ENCODE results near the gene MMRN1.

MMRN1 gene

DNA sequence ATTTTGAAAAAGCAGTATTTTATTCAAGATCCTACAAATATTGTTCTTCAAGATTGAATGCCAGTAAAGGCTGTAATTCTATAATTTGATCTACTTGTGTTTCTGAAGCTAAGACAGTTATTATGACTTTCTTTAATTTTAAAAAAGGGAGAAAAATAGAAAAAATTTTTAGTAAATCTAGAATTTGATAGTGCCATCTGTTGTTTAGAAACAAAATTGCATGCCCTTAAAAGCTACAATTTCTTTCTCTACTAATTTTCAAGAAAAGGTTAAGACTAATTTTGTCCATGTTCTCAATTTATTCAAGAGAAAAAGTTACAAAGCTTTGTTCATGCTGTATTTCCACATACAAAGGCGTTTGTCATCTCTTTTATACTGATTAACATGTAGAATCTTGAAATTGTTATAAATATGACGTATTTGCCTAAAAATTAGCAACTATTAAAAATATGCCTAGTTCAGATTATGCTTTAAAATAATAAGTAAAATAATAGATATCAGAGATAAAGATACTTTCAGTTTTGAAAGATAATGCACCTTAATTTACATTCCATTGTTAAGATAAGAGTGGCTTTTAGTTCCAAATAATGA, 25.6 kb upstream of the MMRN1 start:
- no peaks in the 10 kb centered on the region for H3K4me1 ChIP-seq (ENCODE audit: control insufficient read depth, low read length)
- H3F3A ChIP-seq (ENCODE audit: control insufficient read depth, insufficient read depth) = no peaks in the 10 kb centered on the region
- H3K4me3 ChIP-seq (ENCODE audit: low read length) = no peak overlapping the region
- no peak overlapping the region for H3K4me2 ChIP-seq (ENCODE audit: low read length)
- no peaks in the 10 kb centered on the region for H3K9me3 ChIP-seq (ENCODE audit: control insufficient read depth, insufficient read depth, low read length)
- H3K9me2 ChIP-seq (replicated peaks; ENCODE audit: control insufficient read depth, low read length) = no peaks in the 10 kb centered on the region
- H3K36me3 ChIP-seq (ENCODE audit: control insufficient read depth, low read length) = no peaks in the 10 kb centered on the region
- H4K20me1 ChIP-seq (ENCODE audit: control insufficient read depth, insufficient read depth, low read depth, low read length) = no peaks in the 10 kb centered on the region
- no peaks in the 10 kb centered on the region for H3K27me3 ChIP-seq (ENCODE audit: control insufficient read depth, low read length)
- H3K79me2 ChIP-seq (ENCODE audit: control insufficient read depth, low read length) = no peaks in the 10 kb centered on the region
- TF ChIP-seq EZH2phosphoT487 (IDR thresholded peaks at IDR 0.05; ENCODE audit: borderline replicate concordance, low read length) = no peak
- TF ChIP-seq, protein P1, sequence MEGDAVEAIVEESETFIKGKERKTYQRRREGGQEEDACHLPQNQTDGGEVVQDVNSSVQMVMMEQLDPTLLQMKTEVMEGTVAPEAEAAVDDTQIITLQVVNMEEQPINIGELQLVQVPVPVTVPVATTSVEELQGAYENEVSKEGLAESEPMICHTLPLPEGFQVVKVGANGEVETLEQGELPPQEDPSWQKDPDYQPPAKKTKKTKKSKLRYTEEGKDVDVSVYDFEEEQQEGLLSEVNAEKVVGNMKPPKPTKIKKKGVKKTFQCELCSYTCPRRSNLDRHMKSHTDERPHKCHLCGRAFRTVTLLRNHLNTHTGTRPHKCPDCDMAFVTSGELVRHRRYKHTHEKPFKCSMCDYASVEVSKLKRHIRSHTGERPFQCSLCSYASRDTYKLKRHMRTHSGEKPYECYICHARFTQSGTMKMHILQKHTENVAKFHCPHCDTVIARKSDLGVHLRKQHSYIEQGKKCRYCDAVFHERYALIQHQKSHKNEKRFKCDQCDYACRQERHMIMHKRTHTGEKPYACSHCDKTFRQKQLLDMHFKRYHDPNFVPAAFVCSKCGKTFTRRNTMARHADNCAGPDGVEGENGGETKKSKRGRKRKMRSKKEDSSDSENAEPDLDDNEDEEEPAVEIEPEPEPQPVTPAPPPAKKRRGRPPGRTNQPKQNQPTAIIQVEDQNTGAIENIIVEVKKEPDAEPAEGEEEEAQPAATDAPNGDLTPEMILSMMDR (IDR thresholded peaks at IDR 0.05; ENCODE audit: low read depth, low read length, poor library complexity, severe bottlenecking) = no peak
- H3K27ac ChIP-seq (ENCODE audit: low read depth, low read length) = no peak overlapping the region

DNA sequence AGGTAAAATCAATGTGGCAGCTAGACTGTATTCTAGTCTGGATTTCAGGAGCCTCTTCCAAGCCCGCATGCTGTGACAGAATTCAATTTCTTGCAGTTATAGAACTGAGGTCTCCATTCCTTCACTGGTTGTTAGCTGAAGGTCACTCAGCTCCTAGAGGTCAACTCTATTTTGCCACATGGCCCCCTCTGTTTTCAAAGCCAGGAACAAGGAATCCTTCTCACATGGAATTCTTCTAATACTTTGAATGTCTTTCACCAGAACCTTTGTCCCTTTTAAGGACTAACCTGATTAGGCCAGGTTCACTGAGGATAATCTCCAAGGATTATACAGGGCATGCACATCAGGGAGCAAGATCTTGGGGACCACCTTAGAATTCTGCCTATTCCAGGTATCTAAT, 23.4 kb upstream of the MMRN1 start:
- no peaks in the 10 kb centered on the region for H3K9me2 ChIP-seq (replicated peaks; ENCODE audit: control insufficient read depth, low read length)
- no peak overlapping the region for H3K4me2 ChIP-seq (ENCODE audit: low read length)
- H4K20me1 ChIP-seq (ENCODE audit: control insufficient read depth, insufficient read depth, low read depth, low read length) = no peaks in the 10 kb centered on the region
- H3K9me3 ChIP-seq (ENCODE audit: control insufficient read depth, insufficient read depth, low read length) = no peaks in the 10 kb centered on the region
- H3K4me1 ChIP-seq (ENCODE audit: control insufficient read depth, low read length) = no peaks in the 10 kb centered on the region
- H3K79me2 ChIP-seq (ENCODE audit: control insufficient read depth, low read length) = no peaks in the 10 kb centered on the region
- no peak overlapping the region for H3K4me3 ChIP-seq (ENCODE audit: low read length)
- H3K27ac ChIP-seq (ENCODE audit: low read depth, low read length) = no peak overlapping the region
- H3F3A ChIP-seq (ENCODE audit: control insufficient read depth, insufficient read depth) = no peaks in the 10 kb centered on the region
- no peaks in the 10 kb centered on the region for H3K36me3 ChIP-seq (ENCODE audit: control insufficient read depth, low read length)
- no peaks in the 10 kb centered on the region for H3K27me3 ChIP-seq (ENCODE audit: control insufficient read depth, low read length)
- TF ChIP-seq, protein P1 (IDR thresholded peaks at IDR 0.05; ENCODE audit: low read depth, low read length, poor library complexity, severe bottlenecking) = no peak
- no peak for TF ChIP-seq EZH2phosphoT487 (IDR thresholded peaks at IDR 0.05; ENCODE audit: borderline replicate concordance, low read length)

DNA sequence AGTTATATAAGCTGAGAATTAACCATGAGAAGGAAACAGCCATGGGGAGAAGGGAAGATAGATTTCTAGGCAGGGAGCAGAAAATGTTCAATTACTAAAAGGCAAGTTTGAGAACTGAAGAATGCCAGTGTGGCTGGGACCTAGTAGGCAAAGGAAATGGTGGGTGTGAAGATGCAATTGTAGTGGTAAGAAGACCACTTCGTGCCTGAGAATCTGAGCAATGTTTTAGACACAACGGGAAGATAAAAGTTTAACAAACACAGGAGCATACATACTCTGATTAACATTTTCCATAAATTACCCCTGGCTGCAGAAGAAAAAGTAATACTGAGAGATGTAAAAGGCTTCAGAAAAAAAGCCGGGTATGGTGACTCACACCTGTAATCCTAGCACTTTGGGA, 18.1 kb upstream of the MMRN1 start:
- H3K4me1 ChIP-seq (ENCODE audit: control insufficient read depth, low read length) = no peaks in the 10 kb centered on the region
- peaks cover 6% of the 10 kb centered on the region; the same call in 1 of the 2 replicates for H3K27me3 ChIP-seq (ENCODE audit: control insufficient read depth, low read length)
- no peak overlapping the region for H3K27ac ChIP-seq (ENCODE audit: low read depth, low read length)
- H3K4me2 ChIP-seq (ENCODE audit: low read length) = no peak overlapping the region
- no peak overlapping the region for H3K4me3 ChIP-seq (ENCODE audit: low read length)
- no peaks in the 10 kb centered on the region for H3K9me3 ChIP-seq (ENCODE audit: control insufficient read depth, insufficient read depth, low read length)
- H3K36me3 ChIP-seq (ENCODE audit: control insufficient read depth, low read length) = no peaks in the 10 kb centered on the region
- H3F3A ChIP-seq (ENCODE audit: control insufficient read depth, insufficient read depth) = no peaks in the 10 kb centered on the region
- H4K20me1 ChIP-seq (ENCODE audit: control insufficient read depth, insufficient read depth, low read depth, low read length) = no peaks in the 10 kb centered on the region
- no peaks in the 10 kb centered on the region for H3K9me2 ChIP-seq (replicated peaks; ENCODE audit: control insufficient read depth, low read length)
- H3K79me2 ChIP-seq (ENCODE audit: control insufficient read depth, low read length) = no peaks in the 10 kb centered on the region
- no peak for TF ChIP-seq EZH2phosphoT487 (IDR thresholded peaks at IDR 0.05; ENCODE audit: borderline replicate concordance, low read length)
- TF ChIP-seq, protein P1 (IDR thresholded peaks at IDR 0.05; ENCODE audit: low read depth, low read length, poor library complexity, severe bottlenecking) = no peak

Measured in DOHH2 (cell line).